ENCODE measurements around the gene COL4A6.

Gene COL4A6

GRCh38 chrX:108159028-108159670, 279.1 kb downstream of the COL4A6 start:
- FAIRE-seq = no peak
- no peak for TF ChIP-seq CTCF (IDR thresholded peaks at IDR 0.05; ENCODE audit: insufficient read depth, missing control alignments)
- DNase-seq (ENCODE audit: insufficient read length, low spot score) = no peak

DNA sequence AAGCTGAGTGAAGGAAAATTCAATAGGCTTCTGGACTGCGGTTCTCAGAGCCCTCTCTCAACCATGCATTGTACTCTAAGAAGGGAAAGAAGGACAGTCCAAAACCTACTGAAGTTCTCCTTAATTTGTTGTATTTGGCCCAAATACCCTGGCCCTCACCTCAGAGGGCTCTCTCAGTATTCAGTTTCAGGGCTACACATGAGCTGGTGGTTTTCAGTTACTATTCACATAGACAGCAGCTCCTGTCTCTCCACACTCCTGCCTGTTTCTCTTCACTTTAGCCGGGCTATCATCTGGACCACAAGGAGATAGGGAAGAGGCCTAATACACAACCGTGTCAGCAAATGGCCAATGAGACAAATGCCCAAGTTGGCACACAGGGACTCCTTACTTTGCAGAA, 280.6 kb downstream of the COL4A6 start:
- TF ChIP-seq CTCF (IDR thresholded peaks at IDR 0.05; ENCODE audit: insufficient read depth, missing control alignments) = no peak
- no peak for FAIRE-seq

GRCh38 chrX:108156934-108157466, 281.2 kb downstream of the COL4A6 start:
- no peak for FAIRE-seq

More for the DNA sequence above, 280.6 kb downstream of the COL4A6 start:
- DNase-seq (ENCODE audit: insufficient read length, low spot score) = no peak

DNA sequence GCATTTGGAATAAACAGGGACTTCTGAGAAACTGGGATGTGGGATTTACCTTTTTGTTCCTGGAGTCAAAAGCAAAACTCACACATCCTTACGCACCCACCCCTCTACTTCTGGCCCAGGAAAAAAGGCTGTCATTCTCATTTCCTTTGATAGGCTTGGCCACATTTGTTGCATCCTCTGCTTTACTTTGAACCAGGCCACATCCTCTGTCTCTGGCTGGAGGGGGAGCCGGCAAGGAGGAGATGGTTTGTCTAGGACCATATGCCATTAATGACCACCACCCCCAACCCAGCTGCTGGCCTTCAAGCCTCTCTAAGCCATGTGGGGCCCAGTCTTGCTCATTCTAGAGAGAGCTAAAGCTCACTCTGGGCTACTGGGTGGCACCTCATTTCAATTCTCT, 282.1 kb downstream of the COL4A6 start:
- FAIRE-seq (no peak), DNase-seq (ENCODE audit: insufficient read length, low spot score) (no peak)

More at GRCh38 chrX:108156934-108157466, 281.2 kb downstream of the COL4A6 start:
- no peak for TF ChIP-seq CTCF (IDR thresholded peaks at IDR 0.05; ENCODE audit: insufficient read depth, missing control alignments)
- DNase-seq (ENCODE audit: insufficient read length, low spot score) = no peak

DNA sequence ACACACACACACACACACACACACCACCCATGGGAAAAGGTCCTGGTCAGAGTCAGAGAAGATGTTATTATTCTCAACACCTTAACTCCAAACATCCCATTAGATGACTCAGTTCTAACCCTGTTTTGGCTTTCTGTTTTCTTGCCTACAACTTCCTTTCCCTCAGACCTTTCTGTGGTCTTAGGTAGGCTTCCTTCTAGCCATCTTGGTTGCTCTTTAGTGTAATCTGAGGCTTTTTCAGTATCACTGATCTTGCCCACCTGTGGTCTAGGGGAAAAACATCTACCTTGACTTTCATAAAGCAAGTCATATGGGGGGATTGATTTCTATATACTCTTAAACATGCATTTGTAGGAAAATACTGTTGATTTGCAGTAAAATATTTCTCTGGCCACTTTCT, 289.7 kb downstream of the COL4A6 start:
- FAIRE-seq (no peak), DNase-seq (ENCODE audit: insufficient read length, low spot score) (no peak)
- no peak for TF ChIP-seq CTCF (IDR thresholded peaks at IDR 0.05; ENCODE audit: insufficient read depth, missing control alignments)

More for the DNA sequence above, 282.1 kb downstream of the COL4A6 start:
- no peak for TF ChIP-seq CTCF (IDR thresholded peaks at IDR 0.05; ENCODE audit: insufficient read depth, missing control alignments)

DNA sequence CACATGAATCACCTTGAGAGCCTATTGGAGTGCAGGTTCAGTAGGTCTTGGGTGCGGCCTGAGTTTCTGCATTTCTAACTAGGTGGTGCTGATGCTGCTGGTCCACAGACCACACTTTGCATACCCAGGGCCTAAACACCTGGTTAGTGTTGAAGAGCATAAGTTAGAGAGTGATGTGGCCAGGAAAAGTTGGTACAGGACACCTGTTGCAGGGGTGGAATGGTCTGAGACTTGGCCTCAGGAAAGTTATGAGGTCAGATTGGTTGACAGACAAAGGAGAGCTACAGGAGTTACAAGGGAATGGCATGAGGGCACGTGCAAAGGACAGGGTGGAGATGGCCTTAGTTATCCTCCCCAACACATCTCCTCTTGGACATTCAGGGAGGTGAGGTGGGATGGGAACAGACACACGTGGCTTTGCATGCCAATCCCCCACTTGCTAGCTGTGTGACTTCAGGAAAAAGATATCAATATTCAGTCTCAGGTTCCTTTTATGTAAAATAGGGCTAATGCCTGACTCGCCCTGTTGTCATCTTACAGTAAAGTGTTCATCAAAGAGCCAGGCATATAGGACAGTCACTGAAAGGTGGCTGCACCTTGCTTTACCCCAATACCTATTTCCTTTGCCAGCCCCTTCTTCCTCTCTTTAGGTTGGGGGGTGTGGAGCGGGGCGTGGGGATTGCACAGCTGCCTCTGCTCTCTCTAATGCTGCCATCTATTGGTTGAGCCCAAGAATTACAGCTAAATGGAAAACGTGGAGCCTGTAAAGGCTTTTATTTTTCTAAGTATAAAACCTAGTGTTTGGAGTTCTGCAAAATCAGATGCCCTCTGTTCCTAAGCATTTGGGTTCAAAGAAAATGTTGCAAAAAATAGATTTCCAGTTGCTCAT, 299.2 kb downstream of the COL4A6 start:
- TF ChIP-seq CTCF (IDR thresholded peaks at IDR 0.05; ENCODE audit: insufficient read depth, missing control alignments) = peak; percentile 6
- FAIRE-seq = no peak
- no peak for DNase-seq (ENCODE audit: insufficient read length, low spot score)

Measured in D721Med (cell line).